Gastroesophageal sphincter (tissue), 4 donors: ENCODE data around the gene WDFY3. TPM values are rescaled to one million over a fixed set of nuclear protein-coding genes. Genes with fewer than 3 reads are reported as not detected.

Experiments
- ATAC-seq: fragments of 150-250 bp; one replicate; pipeline ENCODE4 v1.9.1; 2016; ENCODE audit warnings: mild to moderate bottlenecking, moderate library complexity
- H3K27ac ChIP-seq, 4 donors: fragments of 200-600 bp; sonication (generic) in 3 of 4; 1 replicate in 3 of 4; 2 replicates in 1 of 4; pipeline ENCODE4 v1.5.1; 2016 to 2019
- H3K27me3 ChIP-seq: fragments of 200-600 bp; sonication (generic); one replicate; pipeline ENCODE4 v1.5.1; 2019
- H3K36me3 ChIP-seq, 2 donors: fragments of 200-600 bp; sonication (generic); one replicate each; pipeline ENCODE4 v1.5.1; 2019; ENCODE audit warnings: control low read depth in 1 of 2
- H3K4me1 ChIP-seq, 3 donors: fragments of 200-600 bp; sonication (generic); 1 replicate in 2 of 3; 2 replicates in 1 of 3; pipeline ENCODE4 v1.5.1; 2016 to 2019; ENCODE audit warnings: control low read depth in 2 of 3
- H3K4me3 ChIP-seq, 2 donors: fragments of 200-600 bp; sonication (generic); one replicate each; pipeline ENCODE4 v1.5.1; 2019; ENCODE audit warnings: mild to moderate bottlenecking in 1 of 2, moderate library complexity in 1 of 2
- H3K9me3 ChIP-seq, 3 donors: fragments of 200-600 bp; sonication (generic); one replicate each; pipeline ENCODE4 v1.5.1; 2017 to 2019; ENCODE audit warnings: control low read depth in 2 of 3
- EP300 ChIP-seq: sonication (generic); formaldehyde crosslinking; IDR thresholded peaks from one replicate; pipeline ENCODE4 v1.6.1; 2017; ENCODE audit warnings: antibody characterized with exemption, mild to moderate bottlenecking
- POLR2A ChIP-seq, 2 donors: fragments of 450-650 bp; IDR thresholded peaks; one replicate each; pipeline ENCODE4 v1.6.1; 2017; ENCODE audit warnings: antibody characterized with exemption in 2 of 2, mild to moderate bottlenecking in 2 of 2, moderate library complexity in 1 of 2
- POLR2AphosphoS5 ChIP-seq: sonication (generic); formaldehyde crosslinking; IDR thresholded peaks from one replicate; pipeline ENCODE4 v1.6.1; 2017; ENCODE audit warnings: antibody characterized with exemption
- WGBS, 2 donors: methylation state at CpG; one replicate each; pipeline ENCODE4 v1.1.5; 2018; ENCODE audit warnings: low coverage in 1 of 2; 5-methylcytosine and 5-hydroxymethylcytosine counted together
- total RNA-seq, 4 donors: library from RNA; depleted of rRNA; stranded (reverse); fragments of >200 nt; gene quantifications; one replicate each; pipeline ENCODE4 v1.1.0, GENCODE V29; 2016
- TF ChIP-seq, protein P1 (sequence below), 4 experiments: fragments of 200-600 bp in 2 of 4; fragments of 450-650 bp in 2 of 4; sonication (generic) in 1 of 4; IDR thresholded peaks; one replicate each; pipeline ENCODE4 v1.5.1; 2017 to 2019; ENCODE audit warnings: antibody characterized with exemption in 4 of 4, mild to moderate bottlenecking in 2 of 4, moderate library complexity in 2 of 4

Gene WDFY3
- total RNA-seq, 4 donors from 2014 or later: 76.7 to 140 (median 90.1) TPM

DNA sequence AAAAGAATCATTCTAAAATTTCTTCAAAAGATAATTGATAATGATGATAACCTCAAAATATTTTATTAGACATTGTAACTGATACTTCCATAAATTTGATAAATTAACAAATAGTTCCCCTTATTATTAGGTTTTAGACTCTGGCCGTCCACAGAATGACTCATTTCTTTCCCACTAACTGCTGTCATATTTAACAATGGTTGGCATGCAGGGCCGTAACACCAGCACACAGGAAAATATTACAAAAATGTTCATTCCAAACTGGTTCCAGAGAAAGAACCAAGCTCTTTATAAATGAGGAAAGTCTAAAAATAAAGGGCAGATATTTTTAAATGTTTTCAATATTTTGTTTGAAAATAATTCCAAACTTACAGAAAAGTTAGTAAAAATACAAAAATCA lies 28.2 kb downstream of the WDFY3 start:
- WGBS, 2 donors: 0 to 3% methylated on average over 2 of the region's 2 CpGs
- peak overlapping the region; percentile 49 to 61 (median 54) for H3K27ac ChIP-seq
- no peak overlapping the region for H3K4me3 ChIP-seq
- TF ChIP-seq POLR2AphosphoS5 (peak; percentile 46), EP300 (no peak), POLR2A (IDR thresholded peaks at IDR 0.05) (no peak)
- peaks cover 11 to 35% (median 19%) of the 10 kb centered on the region in 3 donors for H3K4me1 ChIP-seq
- no peaks in the 10 kb centered on the region for H3K27me3 ChIP-seq
- H3K9me3 ChIP-seq: peaks cover 0 to 17% (median 2%) of the 10 kb centered on the region in 3 donors
- ATAC-seq: peak; percentile 68
- no peaks in the 10 kb centered on the region for H3K36me3 ChIP-seq

DNA sequence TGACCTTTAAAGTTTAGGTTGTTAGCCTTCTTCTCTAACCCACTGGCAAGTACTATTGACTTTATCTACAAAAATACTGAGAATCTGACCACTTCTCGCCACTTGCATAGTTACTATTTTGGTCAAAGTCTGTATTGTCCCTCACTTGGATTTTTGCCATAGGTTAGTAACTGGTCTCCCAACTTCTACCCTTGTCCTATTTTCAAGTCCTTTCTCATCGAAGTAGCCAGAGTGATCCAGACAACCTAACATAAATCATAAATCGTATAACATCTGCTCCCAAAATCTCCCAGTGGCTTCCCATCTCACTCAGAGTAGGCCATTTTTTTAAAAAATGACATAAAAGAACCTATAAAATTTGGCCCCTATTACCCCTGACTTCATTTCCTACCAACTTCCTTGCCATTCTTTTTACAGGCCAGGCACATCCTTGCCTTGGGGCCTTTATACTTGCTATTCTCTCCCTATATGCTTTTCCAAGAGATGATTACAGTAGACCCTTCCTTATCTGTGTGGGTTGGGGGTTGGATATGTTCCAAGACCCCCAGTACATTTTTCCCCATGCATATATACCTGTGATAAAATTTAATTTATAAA lies 29.0 kb downstream of the WDFY3 start:
- TF ChIP-seq POLR2AphosphoS5 (no peak), EP300 (no peak), POLR2A (IDR thresholded peaks at IDR 0.05) (no peak)
- H3K36me3 ChIP-seq: no peaks in the 10 kb centered on the region
- H3K4me3 ChIP-seq: no peak overlapping the region
- peaks cover 11 to 35% (median 19%) of the 10 kb centered on the region in 3 donors for H3K4me1 ChIP-seq
- peaks cover 0 to 17% (median 2%) of the 10 kb centered on the region in 3 donors for H3K9me3 ChIP-seq
- no peaks in the 10 kb centered on the region for H3K27me3 ChIP-seq
- H3K27ac ChIP-seq: peak overlapping the region; percentile 34 to 61 (median 54)
- no peak for ATAC-seq
- 47 to 62% methylated on average over 3 of the region's 3 CpGs for WGBS, 2 donors

DNA sequence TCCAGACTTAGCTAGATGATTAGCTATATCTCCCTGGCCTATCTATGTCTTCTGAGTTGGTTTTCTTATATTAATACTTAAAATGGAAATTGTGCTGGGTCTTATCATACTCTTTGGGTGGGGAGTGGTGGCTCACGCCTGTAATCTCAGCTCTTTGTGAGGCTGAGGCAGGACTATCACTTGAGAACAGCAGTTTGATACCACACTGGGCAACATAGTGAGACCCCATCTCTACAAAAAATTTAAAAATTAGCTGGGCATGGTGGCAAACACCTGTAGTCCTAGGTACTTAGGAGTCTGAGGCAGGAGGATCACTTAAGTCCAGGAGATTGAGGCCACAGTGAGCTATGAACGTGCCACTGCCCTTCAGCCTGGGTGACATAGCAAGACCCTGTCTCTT lies 30.4 kb downstream of the WDFY3 start:
- Histone ChIP-seq H3K27me3 (no peaks in the 10 kb centered on the region), H3K36me3 (peaks cover 0 to 4% of the 10 kb centered on the region in 2 donors), H3K4me1 (peaks cover 11 to 46% (median 19%) of the 10 kb centered on the region in 3 donors), H3K27ac (no peak overlapping the region), H3K4me3 (no peak overlapping the region), H3K9me3 (peaks cover 0 to 9% (median 2%) of the 10 kb centered on the region in 3 donors)
- TF ChIP-seq POLR2AphosphoS5 (no peak), POLR2A (IDR thresholded peaks at IDR 0.05) (no peak), EP300 (no peak)
- TF ChIP-seq, protein P1, sequence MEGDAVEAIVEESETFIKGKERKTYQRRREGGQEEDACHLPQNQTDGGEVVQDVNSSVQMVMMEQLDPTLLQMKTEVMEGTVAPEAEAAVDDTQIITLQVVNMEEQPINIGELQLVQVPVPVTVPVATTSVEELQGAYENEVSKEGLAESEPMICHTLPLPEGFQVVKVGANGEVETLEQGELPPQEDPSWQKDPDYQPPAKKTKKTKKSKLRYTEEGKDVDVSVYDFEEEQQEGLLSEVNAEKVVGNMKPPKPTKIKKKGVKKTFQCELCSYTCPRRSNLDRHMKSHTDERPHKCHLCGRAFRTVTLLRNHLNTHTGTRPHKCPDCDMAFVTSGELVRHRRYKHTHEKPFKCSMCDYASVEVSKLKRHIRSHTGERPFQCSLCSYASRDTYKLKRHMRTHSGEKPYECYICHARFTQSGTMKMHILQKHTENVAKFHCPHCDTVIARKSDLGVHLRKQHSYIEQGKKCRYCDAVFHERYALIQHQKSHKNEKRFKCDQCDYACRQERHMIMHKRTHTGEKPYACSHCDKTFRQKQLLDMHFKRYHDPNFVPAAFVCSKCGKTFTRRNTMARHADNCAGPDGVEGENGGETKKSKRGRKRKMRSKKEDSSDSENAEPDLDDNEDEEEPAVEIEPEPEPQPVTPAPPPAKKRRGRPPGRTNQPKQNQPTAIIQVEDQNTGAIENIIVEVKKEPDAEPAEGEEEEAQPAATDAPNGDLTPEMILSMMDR (IDR thresholded peaks at IDR 0.05): no peak
- ATAC-seq: no peak
- WGBS, 2 donors: 83 to 100% methylated on average over 1 to 2 of the region's 2 CpGs

DNA sequence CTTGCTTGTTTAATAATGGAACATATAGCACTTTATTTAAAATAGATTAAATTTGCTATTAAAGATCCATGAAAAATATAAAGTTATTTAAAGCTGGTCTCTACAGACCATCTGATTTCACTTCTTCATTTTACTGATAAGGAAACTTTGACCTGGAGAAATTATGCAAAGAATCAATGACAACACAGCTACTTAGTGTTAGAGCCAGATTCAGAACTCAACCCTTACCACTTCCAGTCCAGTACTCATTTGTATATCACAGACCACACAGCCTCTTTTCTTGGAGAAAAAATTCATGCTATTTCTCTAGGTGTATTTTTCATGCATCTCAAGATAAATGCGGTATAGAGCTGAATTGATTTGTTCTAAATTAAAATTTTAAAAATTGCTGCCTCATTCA lies 34.0 kb downstream of the WDFY3 start:
- WGBS, 2 donors: 90 to 100% methylated on average over 1 of the region's 1 CpG
- no peak for ATAC-seq

DNA sequence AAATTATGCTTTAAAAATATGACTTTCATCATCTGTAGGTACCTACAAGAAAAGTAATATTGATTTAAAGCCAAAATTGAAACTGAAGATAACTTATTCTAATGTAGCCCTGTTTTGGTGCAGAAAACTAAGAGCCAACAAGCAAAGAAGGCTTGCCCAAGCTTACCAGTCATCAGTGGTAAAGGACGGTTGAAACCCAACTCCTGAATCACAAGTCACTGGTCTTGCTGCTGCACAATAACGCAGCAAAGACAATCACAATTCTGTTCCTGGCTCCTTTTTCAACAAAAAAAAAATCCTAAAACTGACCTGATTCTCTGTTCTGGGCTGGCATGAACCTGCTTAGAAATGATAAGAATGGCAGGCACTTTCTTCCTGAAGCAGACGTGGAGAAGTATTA lies 34.5 kb downstream of the WDFY3 start:
- no peak overlapping the region for H3K4me3 ChIP-seq
- 79 to 83% methylated on average over 3 of the region's 3 CpGs for WGBS, 2 donors
- no peak for TF ChIP-seq POLR2AphosphoS5
- TF ChIP-seq, protein P1 (IDR thresholded peaks at IDR 0.05): no peak
- TF ChIP-seq EP300: no peak
- no peak for TF ChIP-seq POLR2A (IDR thresholded peaks at IDR 0.05)
- no peak overlapping the region for H3K27ac ChIP-seq
- H3K4me1 ChIP-seq: peaks cover 0 to 23% (median 0%) of the 10 kb centered on the region in 3 donors
- H3K9me3 ChIP-seq: no peaks in the 10 kb centered on the region
- ATAC-seq: no peak
- peaks cover 0 to 32% of the 10 kb centered on the region in 2 donors for H3K36me3 ChIP-seq
- no peaks in the 10 kb centered on the region for H3K27me3 ChIP-seq

More for the DNA sequence above, 34.0 kb downstream of the WDFY3 start:
- Histone ChIP-seq H3K4me1 (peaks cover 2 to 28% (median 4%) of the 10 kb centered on the region in 3 donors), H3K27ac (no peak overlapping the region), H3K4me3 (no peak overlapping the region), H3K27me3 (no peaks in the 10 kb centered on the region), H3K9me3 (no peaks in the 10 kb centered on the region), H3K36me3 (peaks cover 0 to 30% of the 10 kb centered on the region in 2 donors)
- TF ChIP-seq, protein P1 (IDR thresholded peaks at IDR 0.05): no peak
- TF ChIP-seq EP300 (no peak), POLR2AphosphoS5 (no peak), POLR2A (IDR thresholded peaks at IDR 0.05) (no peak)

DNA sequence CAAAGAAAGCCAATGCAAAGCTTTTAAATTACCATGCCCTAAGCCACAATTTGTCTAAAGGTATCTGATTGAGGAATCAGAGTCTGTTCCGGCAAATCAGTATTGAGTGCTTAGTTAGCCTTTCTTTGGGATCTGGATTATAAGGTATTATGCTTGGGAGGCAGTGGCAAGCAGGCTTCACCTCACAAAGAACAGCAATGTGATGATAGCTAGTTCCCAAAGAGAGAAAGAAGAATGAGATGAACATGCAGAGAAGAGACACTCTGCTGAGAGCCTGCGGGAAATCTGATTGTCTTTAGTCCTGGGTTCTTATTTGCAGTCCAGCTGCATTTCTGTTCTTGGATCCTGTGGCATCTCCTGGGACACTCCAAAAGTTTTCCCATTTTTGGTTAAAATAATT lies 35.2 kb downstream of the WDFY3 start:
- H3K4me1 ChIP-seq: peaks cover 0 to 16% (median 0%) of the 10 kb centered on the region in 3 donors
- peaks cover 0 to 32% of the 10 kb centered on the region in 2 donors for H3K36me3 ChIP-seq
- TF ChIP-seq EP300 (no peak), POLR2A (IDR thresholded peaks at IDR 0.05) (no peak), POLR2AphosphoS5 (no peak)
- TF ChIP-seq, protein P1 (IDR thresholded peaks at IDR 0.05): no peak

More for the DNA sequence above, 35.2 kb downstream of the WDFY3 start:
- whole genome bisulfite sequencing, 2 donors: 83 to 92% methylated on average over 2 of the region's 2 CpGs
- Histone ChIP-seq H3K9me3 (no peaks in the 10 kb centered on the region), H3K27ac (no peak overlapping the region), H3K4me3 (no peak overlapping the region), H3K27me3 (no peaks in the 10 kb centered on the region)
- no peak for ATAC-seq
